Hair follicular keratinocyte (primary cell): Measurements from ENCODE around the gene SYTL2. TPM values are rescaled to one million over a fixed set of nuclear protein-coding genes. Genes with fewer than 3 reads are reported as not detected.

Source experiments
- total RNA-seq: library from RNA; depleted of rRNA; stranded (reverse); fragments of >200 nt; gene quantifications from 2 replicates; pipeline ENCODE4 v1.2.3, GENCODE V29; 2015

The SYTL2 gene
- total RNA-seq, result 0.39 and 1.7 TPM in 2 replicates

DNA sequence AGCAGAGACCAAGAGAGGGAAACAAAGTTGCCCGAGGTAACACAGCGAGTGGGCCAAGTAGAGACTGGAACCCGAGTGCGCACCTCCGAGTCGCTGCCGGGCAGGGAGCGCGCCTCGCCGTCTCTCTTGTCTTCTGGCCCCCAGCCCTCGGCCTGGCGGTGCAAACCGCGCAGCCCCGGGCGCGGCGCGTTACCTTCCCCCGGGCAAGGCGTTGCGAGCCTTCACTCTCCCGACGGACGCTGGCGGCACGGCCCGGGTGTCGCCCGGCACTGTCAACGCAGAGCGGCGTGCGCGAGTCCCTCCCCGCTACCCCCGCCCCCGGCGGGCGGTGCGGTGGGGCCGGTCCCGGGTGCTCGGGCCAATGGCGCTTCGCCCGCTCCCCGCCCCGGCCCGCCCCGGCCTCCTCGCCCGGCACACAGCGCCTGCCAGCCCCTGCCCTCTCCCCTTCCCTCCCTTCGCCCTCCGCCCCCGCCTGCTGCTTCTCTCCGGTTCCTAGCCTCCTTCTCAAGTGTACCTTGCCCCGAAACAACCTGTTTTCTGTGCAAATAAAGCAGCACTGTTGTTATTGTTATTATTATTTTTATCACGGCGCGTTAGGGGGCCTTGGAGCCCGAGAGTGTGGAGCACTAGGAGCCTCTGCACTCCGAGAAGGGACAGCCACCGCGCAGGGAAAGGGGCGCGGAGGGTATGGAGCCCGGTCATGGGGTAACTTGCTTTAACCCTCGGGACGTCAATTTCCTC is at the start of gene SYTL2:
TSS of gene SYTL2 (minus strand) at position 271 of the 741 bp plus-strand sequence. CDS start 53,416 bp downstream, outside the sequence.

GRCh38 chr11:85855341-85855656 is 44.4 kb upstream of the SYTL2 start, which contains the start of gene CCDC83:
Gene CCDC83, plus strand, starts transcription at chr11:85855383. Its CDS starts 9,741 bp downstream, at chr11:85865124.

GRCh38 chr11:85685820-85686459 is 125.0 kb downstream of the SYTL2 start, which contains the start of gene CCDC89:
Gene CCDC89, minus strand, starts transcription at chr11:85686195. Its CDS starts 65 bp downstream, at chr11:85686130.

GRCh38 chr11:85664615-85665481 is 146.1 kb downstream of the SYTL2 start, which contains the start of gene CREBZF:
Gene CREBZF, minus strand, starts transcription at chr11:85665129. Its CDS starts 254 bp downstream, at chr11:85664875.

DNA sequence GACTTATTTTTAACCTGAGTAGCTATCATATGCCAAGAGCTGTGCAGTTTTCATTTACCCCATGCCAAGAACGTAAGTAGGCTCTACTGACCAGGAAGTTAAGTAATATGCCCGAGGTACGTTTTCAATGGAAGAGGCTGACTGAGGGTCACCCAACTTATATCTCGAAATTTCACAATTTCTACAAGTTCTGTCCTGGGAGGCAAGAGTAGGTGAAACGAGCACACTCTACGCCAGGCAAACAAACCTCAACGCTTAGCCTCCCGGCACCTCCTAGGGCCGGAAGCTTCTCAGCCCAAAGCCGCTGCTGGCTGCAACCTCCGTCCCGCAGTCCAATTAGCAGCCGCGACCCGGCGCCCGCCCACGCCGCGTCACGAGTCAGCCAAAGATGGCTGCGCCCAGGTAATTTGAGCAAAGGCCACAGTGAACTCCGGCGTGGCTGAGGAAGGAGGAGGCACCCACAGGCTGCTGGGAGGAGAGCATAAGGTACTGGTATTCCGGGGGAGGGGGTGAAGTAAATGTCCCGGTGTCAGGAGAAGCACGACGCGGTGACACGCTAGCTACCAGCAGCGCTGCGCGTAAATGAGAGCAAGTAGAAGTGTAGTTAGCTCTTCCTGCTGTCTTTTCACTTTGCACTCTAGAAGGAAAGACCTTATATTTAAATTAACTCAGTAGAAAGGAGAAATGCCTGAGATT is 163.2 kb downstream of the SYTL2 start, which contains the start of gene TMEM126A:
TSS of gene TMEM126A (plus strand) at position 364 of the 696 bp plus-strand sequence. CDS start 2,289 bp downstream, outside the sequence.

Other genes with a start within 250 kb of the SYTL2 start
- 0.08 TPM in 1 of 2 replicates, not detected in the other for gene DLG2, start 183.8 kb downstream of the SYTL2 start, total RNA-seq
- 62.4 and 72.0 TPM in 2 replicates for gene TMEM126B, start 182.5 kb downstream of the SYTL2 start, total RNA-seq
- 38.1 and 41.8 TPM in 2 replicates for gene TMEM126A, start 163.2 kb downstream of the SYTL2 start, total RNA-seq
- 14.0 and 16.6 TPM in 2 replicates for gene CREBZF, start 146.0 kb downstream of the SYTL2 start, total RNA-seq
- 0.70 and 0.76 TPM in 2 replicates for gene CCDC89, start 124.9 kb downstream of the SYTL2 start, total RNA-seq
- gene CCDC83, start 44.2 kb upstream of the SYTL2 start, total RNA-seq, result not detected in 2 replicates